ENCODE data around the gene DUSP18.
"Not testable (repeated sequence)": the region's sequence is repeated elsewhere in the genome, so short reads cannot be mapped to it uniquely, and the experiment has no call there.

DUSP18 gene

DNA sequence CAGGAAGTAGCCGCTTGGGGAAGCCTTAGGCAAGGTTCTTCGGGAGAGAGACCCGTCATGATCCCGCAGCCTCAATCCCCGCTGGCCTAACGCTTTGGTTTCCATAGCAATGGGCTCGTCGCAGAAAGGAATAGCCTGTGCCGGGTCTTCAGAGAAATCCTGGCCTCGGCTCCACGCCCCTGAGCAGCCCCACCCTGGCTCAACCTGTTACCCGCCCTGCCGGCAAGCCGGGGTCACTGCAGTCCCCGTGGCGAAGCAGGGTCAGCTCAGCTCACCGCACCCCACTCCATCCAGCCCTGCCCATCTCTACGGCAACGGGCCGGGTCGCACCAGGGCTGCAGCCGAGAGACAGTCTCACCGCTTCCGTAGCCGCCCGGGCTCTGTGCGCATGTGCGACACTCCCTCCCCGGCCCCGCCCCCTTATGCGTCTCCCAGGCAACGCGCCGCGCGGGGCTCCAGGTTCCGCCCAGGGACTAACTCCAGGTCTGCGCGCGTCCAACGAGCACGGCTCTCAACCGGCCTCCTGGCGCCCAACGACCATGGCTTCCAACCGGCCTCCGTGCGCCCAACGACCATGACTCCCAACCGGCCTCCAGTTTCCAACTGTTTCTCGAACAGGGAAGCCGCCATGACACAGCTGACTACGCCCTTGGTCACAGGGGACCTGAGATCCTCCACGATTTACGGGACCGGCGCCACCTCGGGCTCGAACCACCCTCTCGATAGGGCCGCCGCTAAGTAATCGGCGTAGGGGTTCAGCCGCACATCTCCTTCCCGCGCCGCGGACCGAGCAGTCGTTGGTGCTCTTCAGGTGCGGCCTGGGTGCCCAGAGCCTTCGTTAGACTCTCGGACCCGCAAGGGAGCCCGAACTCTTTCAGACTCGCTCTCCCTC, at the start of gene DUSP18:
TSS of gene DUSP18 (minus strand) at position 382 of the 892 bp plus-strand sequence. CDS start 3,872 bp downstream, outside the sequence.
- DNase-seq: peak; percentile 78 to 89

DNA sequence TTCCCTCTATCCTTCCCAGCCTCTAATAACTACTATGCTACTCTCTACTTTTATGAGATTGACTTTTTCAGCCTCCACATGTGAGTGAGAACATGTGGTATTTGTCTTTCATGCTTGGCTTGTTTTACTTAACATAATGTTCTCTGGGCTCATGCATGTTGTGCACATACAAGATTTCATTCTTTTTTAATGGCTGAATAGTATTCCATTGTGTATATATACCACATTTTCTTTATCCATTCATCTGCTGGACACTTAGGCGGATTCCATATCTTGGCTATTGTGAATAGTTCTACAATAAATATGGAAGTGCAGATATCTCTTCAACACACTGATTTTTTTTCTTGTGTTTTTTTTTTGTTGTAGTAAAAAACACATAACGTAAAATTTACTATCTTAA, 46.4 kb upstream of the DUSP18 start:
- no peak for DNase-seq

DNA sequence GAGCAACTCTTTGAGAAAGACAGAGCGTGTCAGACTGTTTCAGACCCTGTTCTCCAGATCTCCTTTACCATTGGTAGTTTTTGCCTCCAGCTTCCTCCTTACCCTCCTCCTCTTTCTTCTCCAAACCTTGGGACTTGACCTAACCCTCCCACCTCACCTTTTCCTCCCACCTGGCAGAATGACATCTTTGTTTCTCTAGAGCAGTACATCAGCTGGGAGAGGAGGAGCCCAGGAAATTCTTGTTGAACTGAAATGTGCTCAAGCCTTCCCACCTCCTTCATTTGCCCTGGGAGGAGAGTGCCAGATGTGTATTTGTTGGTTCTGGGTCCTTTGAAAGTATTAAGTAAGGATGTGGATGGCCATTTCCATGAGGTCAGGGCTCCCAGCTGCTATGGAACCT, 44.4 kb upstream of the DUSP18 start:
- DNase-seq: no peak

GRCh38 chr22:30709980-30710379, 42.3 kb upstream of the DUSP18 start:
- DNase-seq: not testable (repeated sequence)

GRCh38 chr22:30705710-30706651, 38.3 kb upstream of the DUSP18 start:
- no peak for DNase-seq

- no peak for DNase-seq
Measured at GRCh38 chr22:30704978-30705377, 37.3 kb upstream of the DUSP18 start.

DNA sequence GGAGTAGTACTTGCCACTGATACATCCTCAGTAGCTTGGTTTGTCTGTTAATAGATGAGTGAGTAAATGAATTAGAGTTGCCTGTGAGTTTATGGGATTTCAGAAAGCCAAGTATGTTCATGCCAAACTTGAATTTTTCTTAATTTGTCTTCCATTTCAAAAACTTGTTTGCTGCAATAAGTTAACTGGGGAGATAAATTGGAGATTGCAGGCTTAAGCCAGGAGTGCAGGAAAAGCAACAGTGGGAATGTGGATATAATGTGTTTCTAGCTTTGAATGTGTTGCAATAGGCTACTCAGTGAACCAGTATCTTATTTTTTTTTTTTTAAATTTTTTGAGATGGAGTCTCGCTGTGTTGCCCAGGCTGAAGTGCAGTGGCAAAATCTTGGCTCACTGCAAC, 35.2 kb upstream of the DUSP18 start:
- no peak for DNase-seq

DNA sequence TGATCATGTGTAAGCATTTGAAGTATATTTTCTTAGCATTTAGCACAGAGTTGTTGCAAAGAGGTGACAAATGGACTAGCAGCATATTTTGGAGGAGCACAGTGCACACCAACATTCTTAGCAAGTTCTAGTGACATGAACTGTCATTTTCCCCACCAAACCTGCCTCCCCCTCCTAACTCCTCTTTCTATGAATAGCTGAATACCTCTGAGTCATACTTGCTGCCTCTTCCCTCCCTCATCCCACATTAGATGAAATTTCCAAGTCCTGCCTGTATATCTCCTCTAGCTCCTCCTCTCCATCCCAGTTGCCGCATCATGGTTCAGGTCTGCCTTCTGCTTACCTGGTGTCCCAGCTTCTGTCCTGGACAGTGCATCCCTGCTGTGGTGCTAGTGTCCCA, 34.2 kb upstream of the DUSP18 start:
- no peak for DNase-seq

DNA sequence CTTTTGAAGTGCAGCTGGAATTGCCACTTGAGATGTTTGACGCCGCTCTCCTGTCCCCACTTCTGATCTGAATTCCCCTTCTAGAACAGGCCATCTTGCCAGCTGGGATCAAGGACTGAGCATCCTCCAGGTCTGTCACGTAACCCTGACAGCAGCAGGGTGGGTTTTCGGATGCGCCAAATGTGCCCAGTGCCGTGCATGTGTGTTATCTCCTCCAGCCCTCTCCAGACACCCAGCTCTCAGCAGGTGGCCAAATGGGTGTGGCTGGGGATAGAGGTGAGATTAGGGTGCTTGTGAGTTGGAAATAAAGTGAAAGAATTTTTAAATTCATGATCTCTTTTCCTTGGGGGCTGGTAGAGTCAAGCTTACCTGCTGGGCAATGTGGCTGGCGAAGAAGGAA, 30.3 kb upstream of the DUSP18 start:
- DNase-seq: no peak

- no peak for DNase-seq
Measured at GRCh38 chr22:30695871-30696655, 28.4 kb upstream of the DUSP18 start.

- DNase-seq: no peak
Measured at GRCh38 chr22:30695351-30695851, 27.7 kb upstream of the DUSP18 start.

- DNase-seq: peak in 1 of 2 donors; percentile 42
Measured at GRCh38 chr22:30694640-30695350, 27.1 kb upstream of the DUSP18 start, which contains the start of gene OSBP2. TSS of gene OSBP2 (plus strand) at chr22:30694874. CDS start at chr22:30694910, 36 bp downstream.

DNA sequence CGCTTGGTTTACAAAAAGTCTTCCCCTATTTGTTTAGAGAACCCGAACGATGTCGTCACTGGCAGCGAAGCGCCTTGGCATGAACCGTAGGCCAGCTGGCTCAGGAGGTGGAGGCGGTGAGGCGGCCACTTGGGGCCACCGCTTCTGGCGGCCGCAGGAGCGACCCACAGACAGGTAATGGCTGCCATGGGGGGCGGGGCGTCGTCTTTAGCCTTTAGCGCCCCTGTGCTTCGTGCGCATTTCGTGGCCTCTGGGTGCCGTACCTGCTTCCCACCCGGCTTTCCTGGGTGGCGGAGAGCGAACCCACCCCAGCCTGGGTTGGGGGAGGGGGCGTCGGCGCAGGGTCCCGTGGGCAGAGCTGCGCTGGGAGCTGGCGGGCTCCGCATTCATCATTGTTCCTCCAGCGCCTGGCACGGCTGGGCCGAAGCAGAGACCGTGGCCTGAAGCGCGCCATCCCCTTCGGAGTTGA, 26.5 kb upstream of the DUSP18 start:
- peak; percentile 46 to 54 for DNase-seq

DNA sequence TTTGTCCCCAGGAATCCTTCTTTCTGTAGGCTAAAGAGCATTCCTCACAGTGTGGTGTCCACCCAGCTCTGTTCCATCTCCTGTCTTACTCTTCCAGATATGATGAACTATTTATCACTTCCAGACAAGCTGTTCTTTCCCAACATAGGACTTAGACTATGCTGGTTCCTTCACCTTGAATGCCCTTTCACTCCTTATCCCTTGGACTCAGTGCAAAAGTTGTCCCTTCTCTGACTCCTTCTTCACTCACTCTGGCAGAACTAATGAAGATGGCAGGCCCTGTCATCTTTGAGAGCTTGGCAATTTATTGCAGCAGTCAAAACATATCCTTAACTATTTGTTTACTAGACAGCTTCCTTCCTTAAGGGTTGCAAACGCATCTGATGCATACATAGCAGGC, 23.5 kb upstream of the DUSP18 start:
- DNase-seq: no peak

- DNase-seq: no peak
Measured at GRCh38 chr22:30689622-30690021, 21.9 kb upstream of the DUSP18 start.

GRCh38 chr22:30687358-30687757, 19.7 kb upstream of the DUSP18 start:
- DNase-seq: no peak

DNA sequence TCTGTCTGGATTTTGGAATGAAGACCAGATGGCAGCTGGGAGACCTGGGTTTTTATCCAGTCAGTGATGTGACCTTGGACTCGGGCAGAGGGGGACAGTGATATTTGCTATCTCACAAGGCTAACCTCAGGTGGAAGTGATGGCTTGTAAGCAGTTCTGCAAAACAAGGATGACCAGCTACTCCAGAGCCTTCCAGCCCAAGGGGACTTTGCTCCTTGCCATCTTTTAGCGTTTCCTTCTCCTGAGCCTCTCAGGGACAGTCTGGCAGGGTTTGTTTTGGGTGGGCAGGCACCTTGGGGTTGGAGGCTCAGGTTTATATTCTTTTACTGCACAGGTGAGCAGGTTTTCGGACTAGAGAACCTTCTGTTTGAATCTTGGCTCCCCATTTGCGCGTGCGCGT, 17.5 kb upstream of the DUSP18 start:
- DNase-seq: no peak

- no peak for DNase-seq
Measured at GRCh38 chr22:30681831-30682230, 14.2 kb upstream of the DUSP18 start.

GRCh38 chr22:30680991-30681770, 13.5 kb upstream of the DUSP18 start:
- no peak for DNase-seq

DNA sequence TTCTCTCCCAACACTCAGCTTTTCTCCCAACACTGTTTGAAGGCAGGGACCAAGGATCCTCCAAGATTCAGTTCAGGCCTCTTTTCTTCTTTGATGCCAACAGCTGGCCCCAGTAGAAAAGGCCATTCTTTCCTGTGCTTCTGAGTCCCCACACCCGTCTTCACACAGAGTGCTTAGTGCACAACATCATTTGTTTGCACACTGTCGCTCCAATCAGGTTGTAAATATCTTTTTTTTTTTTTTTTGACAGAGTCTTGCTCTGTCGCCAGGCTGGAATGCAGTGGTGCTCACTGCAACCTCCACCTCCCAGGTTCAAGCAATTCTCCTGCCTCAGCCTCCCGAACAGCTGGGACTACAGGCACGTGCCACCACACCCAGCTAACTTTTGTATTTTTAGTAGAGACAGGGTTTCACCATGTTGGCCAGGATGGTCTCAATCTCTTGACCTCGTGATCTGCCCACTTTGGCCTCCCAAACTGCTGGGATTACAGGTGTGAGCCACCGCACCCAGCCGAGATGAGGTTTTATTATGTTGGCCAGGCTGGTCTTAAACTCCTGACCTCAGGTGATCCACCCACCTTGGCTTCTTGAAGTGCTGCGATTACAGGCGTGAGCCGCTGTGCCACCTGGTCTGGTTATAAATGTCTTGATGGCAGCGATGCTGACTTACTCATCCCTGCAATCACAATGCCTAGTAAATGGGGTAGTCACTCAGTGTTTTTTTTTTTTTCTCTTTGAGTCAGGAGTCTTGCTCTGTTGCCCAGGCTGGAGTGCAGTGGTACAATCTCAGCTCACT, 12.4 kb upstream of the DUSP18 start:
- DNase-seq: not testable (repeated sequence)
